ENCODE results near the gene CHAD. TPM values are rescaled to one million over a fixed set of nuclear protein-coding genes. Genes with fewer than 3 reads are reported as not detected.
"Not testable (repeated sequence)": the region's sequence is repeated elsewhere in the genome, so short reads cannot be mapped to it uniquely, and the experiment has no call there.

Gene CHAD
- total RNA-seq, 3 donors from 2014 or later, result 2.3 to 5.6 TPM; not detected in 1

GRCh38 chr17:50420419-50421112 lies 48.1 kb downstream of the CHAD start:
- Histone ChIP-seq H3K27ac (peak overlapping the region; percentile 26 to 61), H3K4me3 (no peak overlapping the region), H3K4me1 (peaks cover 0 to 3% of the 10 kb centered on the region in 2 donors), H3K9me3 (no peaks in the 10 kb centered on the region), H3K27me3 (no peaks in the 10 kb centered on the region), H3K36me3 (no peaks in the 10 kb centered on the region)
- intact Hi-C loops (cut with DNase I; ENCODE audit: low total_unique reads), result no loop called here
- TF ChIP-seq, protein P1, sequence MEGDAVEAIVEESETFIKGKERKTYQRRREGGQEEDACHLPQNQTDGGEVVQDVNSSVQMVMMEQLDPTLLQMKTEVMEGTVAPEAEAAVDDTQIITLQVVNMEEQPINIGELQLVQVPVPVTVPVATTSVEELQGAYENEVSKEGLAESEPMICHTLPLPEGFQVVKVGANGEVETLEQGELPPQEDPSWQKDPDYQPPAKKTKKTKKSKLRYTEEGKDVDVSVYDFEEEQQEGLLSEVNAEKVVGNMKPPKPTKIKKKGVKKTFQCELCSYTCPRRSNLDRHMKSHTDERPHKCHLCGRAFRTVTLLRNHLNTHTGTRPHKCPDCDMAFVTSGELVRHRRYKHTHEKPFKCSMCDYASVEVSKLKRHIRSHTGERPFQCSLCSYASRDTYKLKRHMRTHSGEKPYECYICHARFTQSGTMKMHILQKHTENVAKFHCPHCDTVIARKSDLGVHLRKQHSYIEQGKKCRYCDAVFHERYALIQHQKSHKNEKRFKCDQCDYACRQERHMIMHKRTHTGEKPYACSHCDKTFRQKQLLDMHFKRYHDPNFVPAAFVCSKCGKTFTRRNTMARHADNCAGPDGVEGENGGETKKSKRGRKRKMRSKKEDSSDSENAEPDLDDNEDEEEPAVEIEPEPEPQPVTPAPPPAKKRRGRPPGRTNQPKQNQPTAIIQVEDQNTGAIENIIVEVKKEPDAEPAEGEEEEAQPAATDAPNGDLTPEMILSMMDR (IDR thresholded peaks at IDR 0.05), result no peak
- TF ChIP-seq POLR2A (IDR thresholded peaks at IDR 0.05) (no peak), POLR2AphosphoS5 (IDR thresholded peaks at IDR 0.05) (no peak)
- DNase-seq (ENCODE audit: low spot score in 2 of 2), result no peak

DNA sequence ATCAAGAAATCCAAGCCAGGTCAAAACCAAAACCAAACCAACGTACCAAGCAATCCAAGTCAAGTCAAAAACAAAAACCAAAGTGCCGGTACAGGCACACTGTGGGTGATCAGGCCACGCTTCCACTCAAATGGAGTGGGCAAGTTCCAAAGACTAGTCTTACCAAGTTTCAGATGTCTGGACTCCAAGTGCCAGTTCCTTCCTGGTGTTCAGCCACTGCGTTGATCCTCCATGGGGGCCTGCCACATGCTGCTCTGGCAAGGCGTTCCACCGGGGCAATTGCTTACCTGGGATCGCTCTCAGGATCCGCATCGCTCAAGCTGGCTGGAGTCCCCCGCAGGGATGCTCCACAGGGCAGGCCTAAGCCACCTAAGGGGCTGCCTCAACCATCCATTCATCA lies 49.1 kb downstream of the CHAD start:
- H3K27ac ChIP-seq; H3K4me1 ChIP-seq; H3K36me3 ChIP-seq; intact Hi-C loops (cut with DNase I; ENCODE audit: low total_unique reads); H3K4me3 ChIP-seq; DNase-seq (ENCODE audit: low spot score in 2 of 2); H3K27me3 ChIP-seq; H3K9me3 ChIP-seq: not testable (repeated sequence)

- Histone ChIP-seq H3K4me3 (no peak overlapping the region), H3K36me3 (no peaks in the 10 kb centered on the region), H3K27me3 (no peaks in the 10 kb centered on the region), H3K9me3 (no peaks in the 10 kb centered on the region), H3K4me1 (no peaks in the 10 kb centered on the region), H3K27ac (no peak overlapping the region)
- TF ChIP-seq, protein P1 (IDR thresholded peaks at IDR 0.05), result no peak
- TF ChIP-seq POLR2AphosphoS5 (IDR thresholded peaks at IDR 0.05), result no peak
- no peak for TF ChIP-seq POLR2A (IDR thresholded peaks at IDR 0.05)
- intact Hi-C loops (cut with DNase I; ENCODE audit: low total_unique reads), result no loop called here
- no peak for DNase-seq (ENCODE audit: low spot score in 2 of 2)
Measured at GRCh38 chr17:50414808-50415207, 53.9 kb downstream of the CHAD start.

Other genes starting within 250 kb of the CHAD start
- under 1 TPM in 1 of 3 donors, not detected in 2; 0.33 TPM for gene TMEM92, start 194.4 kb downstream of the CHAD start, total RNA-seq
- gene XYLT2, start 122.8 kb downstream of the CHAD start, total RNA-seq, result 10 to 100 TPM; 13.6 to 27.5 (median 24.4) TPM
- 10 to 100 TPM; 46.0 to 64.9 (median 49.1) TPM for gene MRPL27, start 95.7 kb downstream of the CHAD start, total RNA-seq
- 1 to 10 TPM in 1 of 3 donors, under 1 TPM in 2; 0.29 to 2.0 (median 0.64) TPM for gene EME1, start 95.7 kb downstream of the CHAD start, total RNA-seq
- 10 to 100 TPM; 42.1 to 72.8 (median 54.0) TPM for gene LRRC59, start 71.4 kb downstream of the CHAD start, total RNA-seq
- 10 to 100 TPM; 19.4 to 95.4 (median 86.3) TPM for gene ACSF2, start 42.7 kb downstream of the CHAD start, total RNA-seq
- gene RSAD1, start 10.0 kb upstream of the CHAD start, total RNA-seq, result 10 to 100 TPM; 33.6 to 39.0 (median 35.1) TPM
- gene MYCBPAP, start 39.6 kb upstream of the CHAD start, total RNA-seq, result 1 to 10 TPM in 2 of 3 donors, under 1 TPM in 1; 0.66 to 1.9 (median 1.3) TPM
- gene EPN3, start 63.9 kb upstream of the CHAD start, total RNA-seq, result 10 to 100 TPM in 1 of 3 donors, 1 to 10 TPM in 1, not detected in 1; 8.2 to 32.8 TPM
- 10 to 100 TPM; 52.4 to 62.3 (median 58.4) TPM for gene SPATA20, start 78.3 kb upstream of the CHAD start, total RNA-seq
- 1 to 10 TPM in 2 of 3 donors, under 1 TPM in 1; 0.32 to 2.6 (median 2.3) TPM for gene CACNA1G, start 91.8 kb upstream of the CHAD start, total RNA-seq
- 100 to 1,000 TPM in 1 of 3 donors, 10 to 100 TPM in 1, 1 to 10 TPM in 1; 6.1 to 122 (median 81.0) TPM for gene ABCC3, start 166.0 kb upstream of the CHAD start, total RNA-seq
- gene ANKRD40, start 239.0 kb upstream of the CHAD start, total RNA-seq, result 10 to 100 TPM; 36.7 to 68.6 (median 38.1) TPM